Panc1 (cell line): Measurements from ENCODE around the gene ADSL. TPM values are rescaled to one million over a fixed set of nuclear protein-coding genes. Genes with fewer than 3 reads are reported as not detected.

Experiments used
- ATAC-seq: fragments of 200-7000 bp; cut with Tn5 transposase; 2 replicates; pipeline ENCODE4 v1.9.1; 2020; ENCODE audit warnings: mild to moderate bottlenecking, moderate library complexity
- BruUV-seq: library from RNA; stranded (reverse); fragments of 400-500 nt; replicated peaks from 2 replicates; lab custom pipeline; 2021; lab: Mats Ljungman, UMichigan
- CTCF ChIA-PET: fragments of 300-600 bp; sonication (Branson Sonifier 250); formaldehyde crosslinking; loops from one replicate; lab custom pipeline; 2022; ENCODE audit warnings: antibody characterized with exemption; lab: Charles Lee
- POLR2A ChIA-PET: fragments of 300-600 bp; sonication (Branson Sonifier 250); formaldehyde crosslinking; loops from one replicate; lab custom pipeline; 2022; ENCODE audit warnings: antibody characterized with exemption; lab: Charles Lee
- DNase-seq: peaks from one replicate; pipeline ENCODE4 v3.0.0-alpha.2; 2010; ENCODE audit warnings: low read depth, low spot score
- H3K27ac ChIP-seq: 2 replicates; pipeline ENCODE4 v1.5.1; 2011; ENCODE audit warnings: mild to moderate bottlenecking, low read length, inconsistent platforms
- H3K27me3 ChIP-seq: fragments of 200-500 bp; sonication (Bioruptor generic); 2 replicates; pipeline ENCODE4 v1.6.0; 2014; ENCODE audit warnings: low read length, inconsistent platforms; ENCODE audit not compliant: control insufficient read depth, insufficient read depth
- H3K36me3 ChIP-seq: fragments of 200-500 bp; sonication (Bioruptor generic); 2 replicates; pipeline ENCODE4 v1.5.1; 2014; ENCODE audit warnings: inconsistent platforms, mild to moderate bottlenecking, low read length, moderate library complexity; ENCODE audit not compliant: control insufficient read depth, insufficient read depth
- H3K4me1 ChIP-seq: 2 replicates; pipeline ENCODE4 v1.5.1; 2011; ENCODE audit warnings: inconsistent platforms, mild to moderate bottlenecking, low read length, moderate library complexity; ENCODE audit not compliant: control insufficient read depth, insufficient read depth
- H3K4me3 ChIP-seq, 2 experiments: 2 replicates each; pipeline ENCODE4 v1.5.1; 2011 to 2012; ENCODE audit warnings: low read depth in 2 of 2, low read length in 2 of 2, mild to moderate bottlenecking in 2 of 2, inconsistent platforms in 1 of 2, moderate library complexity in 1 of 2
- H3K9me3 ChIP-seq: fragments of 200-500 bp; sonication (Bioruptor generic); 2 replicates; pipeline ENCODE4 v1.5.1; 2014; ENCODE audit warnings: low read depth, mild to moderate bottlenecking, inconsistent platforms, low read length, moderate library complexity; ENCODE audit not compliant: control insufficient read depth, insufficient read depth
- CTCF ChIP-seq: fragments of 450-650 bp; IDR thresholded peaks from 2 replicates; pipeline ENCODE4 v1.5.1; 2017; ENCODE audit warnings: mild to moderate bottlenecking
- POLR2AphosphoS5 ChIP-seq: IDR thresholded peaks from 2 replicates; pipeline ENCODE4 v1.6.1; 2012; ENCODE audit warnings: mild to moderate bottlenecking, low read depth, low read length, moderate library complexity
- REST ChIP-seq, 2 experiments: IDR thresholded peaks; 2 replicates each; pipeline ENCODE4 v1.6.1; 2011 to 2012; ENCODE audit warnings: low read depth in 2 of 2, control low read depth in 1 of 2, low read length in 1 of 2, mild to moderate bottlenecking in 1 of 2, moderate library complexity in 1 of 2; ENCODE audit not compliant: insufficient read depth in 1 of 2
- SIN3A ChIP-seq: IDR thresholded peaks from 2 replicates; pipeline ENCODE4 v1.6.1; 2012; ENCODE audit warnings: low read depth, mild to moderate bottlenecking, low read length, moderate library complexity, borderline replicate concordance; ENCODE audit not compliant: insufficient read depth
- TCF7L2 ChIP-seq: IDR thresholded peaks from 2 replicates; pipeline ENCODE4 v1.6.1; 2011; ENCODE audit warnings: mild to moderate bottlenecking, low read depth, low read length, inconsistent platforms
- in situ Hi-C: cut with HindIII; loops from 2 replicates; pipeline ENCODE4 v1.10.0; 2016; ENCODE audit warnings: low sequenced_read_pairs, low pct_unique_long_range_greater_than_20kb
- intact Hi-C: fragments of 100-400 bp; cut with micrococcal nuclease; formaldehyde crosslinking; loops from one replicate; pipeline ENCODE4 v1.10.0; 2022; ENCODE audit not compliant: unreplicated experiment
- total RNA-seq: library from RNA; stranded (reverse); gene quantifications from one replicate; pipeline ENCODE4 v1.2.1, GENCODE V29; 2021; ENCODE audit not compliant: unreplicated experiment

The ADSL gene
- total RNA-seq, 1 experiment from 2014 or later = 107 TPM

- Histone ChIP-seq H3K4me1 (no peaks in the 10 kb centered on the region; the same call in 1 of the 2 replicates), H3K27me3 (no peaks in the 10 kb centered on the region), H3K27ac (no peak overlapping the region), H3K36me3 (peaks cover 20% of the 10 kb centered on the region), H3K4me3 (no peak overlapping the region), H3K9me3 (no peaks in the 10 kb centered on the region)
- no TSS peak for BruUV-seq
- no peak for TF ChIP-seq POLR2AphosphoS5
- TF ChIP-seq TCF7L2 = no peak
- no peak for TF ChIP-seq REST (IDR thresholded peaks at IDR 0.05; ENCODE audit: insufficient read depth in 1 of 2, low read depth in 2 of 2, low read length in 1 of 2)
- TF ChIP-seq CTCF = no peak
- in situ Hi-C loops (no loop called here), intact Hi-C loops (no loop called here)
- ChIA-PET CTCF (no interaction called here), POLR2A (no interaction called here)
- ATAC-seq (no peak), DNase-seq (no peak)
These were observed 21.0 kb downstream of the ADSL start for GRCh38 chr22:40367342-40367741.

GRCh38 chr22:40368016-40368415 lies 21.7 kb downstream of the ADSL start:
- intact Hi-C loops = no loop called here
- TF ChIP-seq POLR2AphosphoS5 (no peak), SIN3A (no peak), CTCF (no peak), REST (IDR thresholded peaks at IDR 0.05; ENCODE audit: insufficient read depth in 1 of 2, low read depth in 2 of 2, low read length in 1 of 2) (no peak), TCF7L2 (no peak)
- Histone ChIP-seq H3K27ac (no peak overlapping the region), H3K27me3 (no peaks in the 10 kb centered on the region), H3K4me3 (no peak overlapping the region), H3K9me3 (no peaks in the 10 kb centered on the region), H3K4me1 (peaks cover 7% of the 10 kb centered on the region), H3K36me3 (peaks cover 17% of the 10 kb centered on the region)
- no peak for DNase-seq
- POLR2A ChIA-PET = interaction anchor here (0.6 kb wide), 1 partner anchor 11 kb away, joined by 3 read pairs; no protein-coding TSS in a partner anchor
- CTCF ChIA-PET = no interaction called here
- no peak for ATAC-seq
- no TSS peak for BruUV-seq
- in situ Hi-C loops = no loop called here
